Testis (tissue), 3 donors: ENCODE measurements around the gene CCSER2. TPM values are rescaled to one million over a fixed set of nuclear protein-coding genes. Genes with fewer than 3 reads are reported as not detected.

Source experiments
- DNase-seq: peaks from one replicate; pipeline ENCODE4 v3.0.0-alpha.2; 2019
- H3K27ac ChIP-seq, 2 donors: fragments of 200-600 bp; sonication (generic); one replicate each; pipeline ENCODE4 v1.5.1; 2019
- H3K27me3 ChIP-seq: fragments of 200-600 bp; sonication (generic); one replicate; pipeline ENCODE4 v1.5.1; 2019
- H3K36me3 ChIP-seq: fragments of 200-600 bp; sonication (generic); one replicate; pipeline ENCODE4 v1.5.1; 2017; ENCODE audit warnings: low read depth; ENCODE audit errors: missing control alignments
- H3K4me1 ChIP-seq: fragments of 200-600 bp; sonication (generic); one replicate; pipeline ENCODE4 v1.5.1; 2019
- H3K4me3 ChIP-seq, 2 donors: fragments of 200-600 bp; sonication (generic); one replicate each; pipeline ENCODE4 v1.5.1; 2017 to 2019
- H3K9me3 ChIP-seq: fragments of 200-600 bp; sonication (generic); one replicate; pipeline ENCODE4 v1.5.1; 2017
- POLR2A ChIP-seq: fragments of 450-650 bp; IDR thresholded peaks from one replicate; pipeline ENCODE4 v1.6.1; 2017; ENCODE audit warnings: antibody characterized with exemption, mild to moderate bottlenecking, moderate library complexity
- WGBS, 2 donors: methylation state at CpG; one replicate each; pipeline ENCODE4 v1.1.5; 2018; 5-methylcytosine and 5-hydroxymethylcytosine counted together
- intact Hi-C: fragments of 100-400 bp; cut with DNase I; formaldehyde crosslinking; loops from one replicate; pipeline ENCODE4 v1.15.1; 2023; ENCODE audit warnings: low total_unique reads
- polyA plus RNA-seq: library from polyadenylated mRNA; stranded (reverse); fragments of 350-450 nt; fragmentation: Illumina TruSeq; extraction: RNeasy Lipid Tissue Mini Kit (QIAGEN cat#74804); gene quantifications from one replicate; pipeline ENCODE4 v1.2.3, GENCODE V29; 2014; ENCODE audit warnings: low read depth, low replicate concordance; ENCODE audit not compliant: insufficient read depth
- total RNA-seq, 2 donors: library from RNA; depleted of rRNA; stranded (reverse); fragments of >200 nt; gene quantifications; one replicate each; pipeline ENCODE4 v1.2.3, GENCODE V29; 2016
- TF ChIP-seq, protein P1 (sequence below), 3 experiments: fragments of 450-650 bp in 2 of 3; fragments of 200-600 bp in 1 of 3; sonication (generic) in 1 of 3; IDR thresholded peaks; one replicate each; pipeline ENCODE4 v1.5.1; 2016 to 2019; ENCODE audit warnings: antibody characterized with exemption in 3 of 3, mild to moderate bottlenecking in 2 of 3, moderate library complexity in 1 of 3

CCSER2 gene
- total and polyA plus RNA-seq, 3 donors from 2014 or later, result 65.4 to 148 (median 146) TPM

DNA sequence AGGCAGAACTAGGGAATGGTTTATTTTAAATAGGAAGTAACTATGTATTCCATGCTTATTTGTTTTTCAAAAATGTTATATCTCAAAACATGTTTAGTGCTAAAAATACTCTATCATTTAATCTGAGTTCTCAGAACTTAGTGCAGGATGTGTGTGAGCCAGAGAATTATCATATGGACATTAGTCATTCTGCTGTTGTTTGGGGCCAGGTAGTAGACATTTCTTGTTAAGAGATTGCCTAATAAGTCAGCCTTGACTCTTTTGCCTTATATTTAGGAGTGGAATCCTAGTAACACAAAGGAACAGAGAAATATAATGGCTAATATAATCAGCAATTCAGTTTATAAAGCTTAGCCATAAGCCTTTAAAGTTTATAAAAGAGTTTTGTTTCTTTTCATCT is 149.8 kb downstream of the CCSER2 start:
- H3K4me1 ChIP-seq, result no peaks in the 10 kb centered on the region
- H3K27me3 ChIP-seq, result no peaks in the 10 kb centered on the region
- DNase-seq, result no peak
- no peak overlapping the region for H3K4me3 ChIP-seq
- H3K27ac ChIP-seq, result no peak overlapping the region
- intact Hi-C loops, result no loop called here
- TF ChIP-seq, protein P1, sequence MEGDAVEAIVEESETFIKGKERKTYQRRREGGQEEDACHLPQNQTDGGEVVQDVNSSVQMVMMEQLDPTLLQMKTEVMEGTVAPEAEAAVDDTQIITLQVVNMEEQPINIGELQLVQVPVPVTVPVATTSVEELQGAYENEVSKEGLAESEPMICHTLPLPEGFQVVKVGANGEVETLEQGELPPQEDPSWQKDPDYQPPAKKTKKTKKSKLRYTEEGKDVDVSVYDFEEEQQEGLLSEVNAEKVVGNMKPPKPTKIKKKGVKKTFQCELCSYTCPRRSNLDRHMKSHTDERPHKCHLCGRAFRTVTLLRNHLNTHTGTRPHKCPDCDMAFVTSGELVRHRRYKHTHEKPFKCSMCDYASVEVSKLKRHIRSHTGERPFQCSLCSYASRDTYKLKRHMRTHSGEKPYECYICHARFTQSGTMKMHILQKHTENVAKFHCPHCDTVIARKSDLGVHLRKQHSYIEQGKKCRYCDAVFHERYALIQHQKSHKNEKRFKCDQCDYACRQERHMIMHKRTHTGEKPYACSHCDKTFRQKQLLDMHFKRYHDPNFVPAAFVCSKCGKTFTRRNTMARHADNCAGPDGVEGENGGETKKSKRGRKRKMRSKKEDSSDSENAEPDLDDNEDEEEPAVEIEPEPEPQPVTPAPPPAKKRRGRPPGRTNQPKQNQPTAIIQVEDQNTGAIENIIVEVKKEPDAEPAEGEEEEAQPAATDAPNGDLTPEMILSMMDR (IDR thresholded peaks at IDR 0.05), result no peak
- no peak for TF ChIP-seq POLR2A
- H3K9me3 ChIP-seq, result no peaks in the 10 kb centered on the region
- H3K36me3 ChIP-seq, result no peaks in the 10 kb centered on the region

DNA sequence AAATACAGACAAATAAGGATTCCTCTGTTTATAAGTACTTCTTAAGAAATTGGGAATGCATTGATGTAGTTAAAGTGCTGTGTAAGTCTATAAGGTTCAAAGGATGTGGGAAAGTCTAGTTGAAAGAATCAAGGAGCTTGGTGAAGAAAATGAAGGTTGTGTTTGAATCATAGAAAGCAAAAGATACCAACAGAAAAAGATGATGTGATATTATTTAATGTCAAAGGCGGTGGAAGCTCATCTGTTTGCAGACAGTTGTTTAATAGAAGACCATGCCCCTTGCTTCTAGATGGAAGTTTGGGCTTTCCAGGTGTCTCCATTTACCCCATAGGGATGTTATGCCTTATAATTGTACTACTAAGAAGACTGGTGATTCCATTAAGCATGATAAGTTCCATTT is 150.3 kb downstream of the CCSER2 start:
- no peaks in the 10 kb centered on the region for H3K36me3 ChIP-seq
- H3K4me1 ChIP-seq, result no peaks in the 10 kb centered on the region
- H3K4me3 ChIP-seq, result no peak overlapping the region
- WGBS, 2 donors, result 94 to 100% methylated on average over 1 of the region's 1 CpG
- DNase-seq, result no peak
- intact Hi-C loops, result no loop called here
- TF ChIP-seq, protein P1 (IDR thresholded peaks at IDR 0.05), result no peak
- no peak for TF ChIP-seq POLR2A
- no peaks in the 10 kb centered on the region for H3K27me3 ChIP-seq
- no peaks in the 10 kb centered on the region for H3K9me3 ChIP-seq
- H3K27ac ChIP-seq, result no peak overlapping the region

DNA sequence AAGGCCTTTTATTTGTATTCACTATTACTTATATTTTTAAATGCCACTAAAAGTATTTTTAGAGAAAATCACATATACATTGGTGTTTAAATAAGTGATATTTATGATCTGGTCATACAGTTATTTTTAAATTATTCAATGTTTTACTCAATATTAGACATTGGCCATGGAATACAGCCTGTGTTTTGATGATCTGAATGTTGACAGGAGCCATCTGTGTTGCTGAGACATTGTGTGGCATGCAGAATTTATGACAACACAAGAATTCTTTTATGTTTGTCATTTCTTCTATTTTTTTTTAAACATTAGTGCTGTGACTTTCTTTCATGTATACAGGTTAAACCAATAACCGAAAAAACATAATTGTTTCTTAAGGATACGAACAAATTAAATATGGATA is 156.2 kb downstream of the CCSER2 start:
- intact Hi-C loops, result no loop called here
- Histone ChIP-seq H3K4me3 (no peak overlapping the region), H3K36me3 (no peaks in the 10 kb centered on the region), H3K9me3 (no peaks in the 10 kb centered on the region), H3K4me1 (no peaks in the 10 kb centered on the region), H3K27me3 (no peaks in the 10 kb centered on the region), H3K27ac (no peak overlapping the region)
- TF ChIP-seq, protein P1 (IDR thresholded peaks at IDR 0.05), result no peak
- no peak for TF ChIP-seq POLR2A
- no peak for DNase-seq
- WGBS, 2 donors, result 90 to 93% methylated on average over 2 of the region's 2 CpGs

DNA sequence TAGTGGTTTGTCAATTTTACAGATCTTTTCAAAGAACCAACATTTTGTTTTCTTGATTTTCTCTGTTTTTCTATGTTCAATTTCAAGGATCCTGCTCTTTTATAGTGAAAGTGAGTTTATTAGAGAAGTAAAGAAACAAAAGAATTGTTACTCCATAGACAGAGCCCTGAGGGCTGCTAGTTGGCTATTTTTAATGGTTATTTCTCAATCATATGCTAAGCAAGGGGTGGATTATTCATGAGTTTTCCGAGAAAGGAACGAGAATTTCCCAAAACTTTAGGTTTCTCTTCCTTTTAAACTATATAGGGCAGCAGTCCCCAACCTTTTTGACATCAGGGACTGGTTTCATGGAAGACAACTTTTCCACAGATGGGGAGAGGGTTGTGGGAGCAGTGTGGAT is 165.0 kb downstream of the CCSER2 start:
- intact Hi-C loops, result no loop called here
- 85 to 95% methylated on average over 2 of the region's 2 CpGs for WGBS, 2 donors
- TF ChIP-seq, protein P1 (IDR thresholded peaks at IDR 0.05), result no peak
- TF ChIP-seq POLR2A, result no peak

DNA sequence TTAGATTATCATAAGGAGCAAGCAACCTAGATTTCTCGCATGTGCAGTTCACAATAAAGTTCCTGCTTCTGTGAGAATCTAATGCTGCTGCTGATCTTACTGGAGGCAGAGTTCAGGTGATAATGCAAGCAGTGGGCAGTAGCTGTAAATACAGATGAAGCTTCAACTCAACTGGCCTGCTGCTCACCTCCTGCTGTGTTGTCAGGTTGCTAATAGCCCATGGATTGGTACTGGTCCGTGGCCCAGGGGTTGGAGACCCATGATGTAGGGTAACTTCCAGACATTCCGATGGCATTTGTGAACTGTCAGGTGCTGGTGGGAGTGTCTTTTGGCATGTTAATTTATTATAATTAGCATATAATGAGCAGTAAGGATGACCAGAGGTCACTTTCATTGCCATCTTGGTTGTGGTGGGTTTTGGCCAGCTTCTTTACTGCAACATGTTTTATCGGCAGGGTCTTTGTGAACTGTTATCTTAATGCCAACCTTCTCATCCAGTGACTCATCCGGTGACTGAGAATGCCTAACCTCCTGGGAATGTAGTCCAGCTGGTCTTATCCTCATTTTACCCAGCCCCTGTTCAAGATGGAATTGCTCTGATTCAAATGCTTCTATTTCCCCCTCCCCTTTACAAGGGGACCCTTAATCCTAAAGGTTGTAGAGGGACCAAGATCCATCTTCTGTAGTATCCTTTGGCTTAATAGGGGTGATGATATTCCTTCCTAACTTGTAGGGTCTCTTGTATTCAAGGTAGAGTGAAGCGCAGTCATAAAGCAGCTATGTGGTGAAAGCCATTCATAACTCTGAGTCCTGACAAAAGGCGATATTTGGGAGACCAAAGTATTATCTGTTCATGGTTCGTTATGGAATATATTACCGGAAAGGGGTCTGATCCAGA is 165.8 kb downstream of the CCSER2 start:
- H3K27me3 ChIP-seq, result no peaks in the 10 kb centered on the region
- no peaks in the 10 kb centered on the region for H3K36me3 ChIP-seq
- WGBS, 2 donors, result 92 to 95% methylated on average over 9 of the region's 9 CpGs
- H3K9me3 ChIP-seq, result no peaks in the 10 kb centered on the region
- intact Hi-C loops, result no loop called here
- H3K27ac ChIP-seq, result no peak overlapping the region
- TF ChIP-seq, protein P1 (IDR thresholded peaks at IDR 0.05), result no peak
- H3K4me3 ChIP-seq, result no peak overlapping the region
- H3K4me1 ChIP-seq, result no peaks in the 10 kb centered on the region
- DNase-seq, result no peak

More for the DNA sequence above, 165.0 kb downstream of the CCSER2 start:
- no peaks in the 10 kb centered on the region for H3K4me1 ChIP-seq
- H3K4me3 ChIP-seq, result no peak overlapping the region
- no peaks in the 10 kb centered on the region for H3K36me3 ChIP-seq
- H3K9me3 ChIP-seq, result no peaks in the 10 kb centered on the region
- H3K27ac ChIP-seq, result no peak overlapping the region
- no peaks in the 10 kb centered on the region for H3K27me3 ChIP-seq
- DNase-seq, result no peak
